Lower lobe of right lung (tissue), 2 donors: ENCODE data around the gene UBTF. TPM values are rescaled to one million over a fixed set of nuclear protein-coding genes. Genes with fewer than 3 reads are reported as not detected.
A peak's percentile ranks its signal among the peaks of the same experiment; 100 is the strongest.

Source experiments
- ATAC-seq, 2 donors: fragments of 200-7000 bp; cut with Tn5 transposase; one replicate each; pipeline ENCODE4 v1.9.1; 2020 to 2022; ENCODE audit warnings: mild to moderate bottlenecking in 2 of 2, moderate library complexity in 2 of 2
- DNase-seq: peaks from one replicate; pipeline ENCODE4 v3.0.0-alpha.2; 2020
- H3K27ac ChIP-seq: fragments of 200-600 bp; one replicate; pipeline ENCODE4 v1.8.0; 2022
- H3K27me3 ChIP-seq: fragments of 200-600 bp; one replicate; pipeline ENCODE4 v1.8.0; 2022; ENCODE audit warnings: low read depth
- H3K36me3 ChIP-seq: fragments of 200-600 bp; one replicate; pipeline ENCODE4 v1.8.0; 2022; ENCODE audit warnings: mild to moderate bottlenecking
- H3K4me1 ChIP-seq: fragments of 200-600 bp; one replicate; pipeline ENCODE4 v1.8.0; 2022
- H3K4me3 ChIP-seq: fragments of 200-600 bp; one replicate; pipeline ENCODE4 v1.8.0; 2022; ENCODE audit warnings: mild to moderate bottlenecking
- H3K9me3 ChIP-seq: fragments of 200-600 bp; one replicate; pipeline ENCODE4 v1.8.0; 2022
- CTCF ChIP-seq: fragments of 200-600 bp; IDR thresholded peaks from one replicate; pipeline ENCODE4 v1.8.0; 2022; ENCODE audit warnings: antibody characterized with exemption, mild to moderate bottlenecking
- intact Hi-C: fragments of 100-400 bp; cut with DNase I; formaldehyde crosslinking; loops from one replicate; pipeline ENCODE4 v1.11.0; 2022
- long read RNA-seq: library from polyadenylated mRNA; unstranded; transcript quantifications from one replicate; pipeline ENCODE4 v2.0.0, GENCODE V29; 2021
- total RNA-seq: library from RNA; stranded (reverse); fragmentation: NEBNext Ultra II Directional; extraction: Animal tissue kit (Norgen Biotek cat#: 25700); gene quantifications from one replicate; pipeline ENCODE4 v1.2.1, GENCODE V29; 2021
- donor health status: DM: no; HTN: yes; CAD: no; lungs with severe emphysema.

Gene UBTF, protein sequence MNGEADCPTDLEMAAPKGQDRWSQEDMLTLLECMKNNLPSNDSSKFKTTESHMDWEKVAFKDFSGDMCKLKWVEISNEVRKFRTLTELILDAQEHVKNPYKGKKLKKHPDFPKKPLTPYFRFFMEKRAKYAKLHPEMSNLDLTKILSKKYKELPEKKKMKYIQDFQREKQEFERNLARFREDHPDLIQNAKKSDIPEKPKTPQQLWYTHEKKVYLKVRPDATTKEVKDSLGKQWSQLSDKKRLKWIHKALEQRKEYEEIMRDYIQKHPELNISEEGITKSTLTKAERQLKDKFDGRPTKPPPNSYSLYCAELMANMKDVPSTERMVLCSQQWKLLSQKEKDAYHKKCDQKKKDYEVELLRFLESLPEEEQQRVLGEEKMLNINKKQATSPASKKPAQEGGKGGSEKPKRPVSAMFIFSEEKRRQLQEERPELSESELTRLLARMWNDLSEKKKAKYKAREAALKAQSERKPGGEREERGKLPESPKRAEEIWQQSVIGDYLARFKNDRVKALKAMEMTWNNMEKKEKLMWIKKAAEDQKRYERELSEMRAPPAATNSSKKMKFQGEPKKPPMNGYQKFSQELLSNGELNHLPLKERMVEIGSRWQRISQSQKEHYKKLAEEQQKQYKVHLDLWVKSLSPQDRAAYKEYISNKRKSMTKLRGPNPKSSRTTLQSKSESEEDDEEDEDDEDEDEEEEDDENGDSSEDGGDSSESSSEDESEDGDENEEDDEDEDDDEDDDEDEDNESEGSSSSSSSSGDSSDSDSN
- 56.7 TPM for total RNA-seq
- long read RNA-seq, full-length matches to known transcripts = 47 of 115 reads
- long read RNA-seq, partial matches to known transcripts = 37 of 115 reads
- long read RNA-seq, other reads (novel, unspliced or antisense) = 31 of 115 reads

GRCh38 chr17:44219616-44220212 lies at the start of gene UBTF:
Gene UBTF (minus strand): TSS chr17:44219675. CDS start chr17:44218229, 1,446 bp downstream.
- H3K27ac ChIP-seq = peak within 1 kb of the TSS; percentile 96
- no peak for TF ChIP-seq CTCF
- peak within 1 kb of the TSS; percentile 97 for H3K4me3 ChIP-seq
- ATAC-seq (peak; percentile 7 to 33), DNase-seq (peak; percentile 76)
- peaks cover 41% of the 10 kb centered on the region for H3K4me1 ChIP-seq
- H3K9me3 ChIP-seq = no peaks in the 10 kb centered on the region
- peaks cover 31% of the 10 kb centered on the region for H3K36me3 ChIP-seq
- intact Hi-C loops = loop anchor here (10.0 kb wide), 1 partner anchor 125 kb away; the partner anchor contains the start of gene GRN
- H3K27me3 ChIP-seq = no peaks in the 10 kb centered on the region

GRCh38 chr17:44268709-44269534 lies 49.4 kb upstream of the UBTF start:
- DNase-seq (no peak), ATAC-seq (no peak)
- H3K9me3 ChIP-seq = no peaks in the 10 kb centered on the region
- peaks cover 4% of the 10 kb centered on the region for H3K27me3 ChIP-seq
- TF ChIP-seq CTCF = no peak
- peaks cover 5% of the 10 kb centered on the region for H3K4me1 ChIP-seq
- no peak overlapping the region for H3K4me3 ChIP-seq
- intact Hi-C loops = no loop called here
- H3K27ac ChIP-seq = no peak overlapping the region
- no peaks in the 10 kb centered on the region for H3K36me3 ChIP-seq

- Histone ChIP-seq H3K36me3 (no peaks in the 10 kb centered on the region), H3K27me3 (peaks cover 4% of the 10 kb centered on the region), H3K4me3 (no peak within 1 kb of the TSS), H3K27ac (no peak within 1 kb of the TSS), H3K9me3 (no peaks in the 10 kb centered on the region), H3K4me1 (peaks cover 5% of the 10 kb centered on the region)
- TF ChIP-seq CTCF = no peak
- no peak for ATAC-seq
- DNase-seq = no peak
- intact Hi-C loops = no loop called here
Observed at GRCh38 chr17:44267818-44268490, 48.5 kb upstream of the UBTF start, which contains the start of gene SLC4A1. Gene SLC4A1 (minus strand): TSS chr17:44268135. CDS start chr17:44262866, 5,269 bp downstream.

DNA sequence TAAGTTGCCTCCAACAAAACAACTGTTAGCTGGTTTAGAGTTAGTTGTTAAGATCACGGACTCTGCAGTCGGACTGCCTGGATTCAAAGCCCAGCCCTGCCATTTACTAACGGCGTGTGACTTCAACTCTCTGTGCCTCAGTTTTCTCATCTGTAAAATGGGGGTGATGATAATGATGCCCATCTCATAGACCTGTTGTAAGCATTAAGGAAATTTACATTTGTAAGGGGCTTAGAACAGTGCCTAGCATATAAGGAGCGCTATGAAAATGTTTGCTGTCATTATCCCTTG lies 47.6 kb upstream of the UBTF start:
- H3K9me3 ChIP-seq = no peaks in the 10 kb centered on the region
- ATAC-seq = no peak
- DNase-seq = no peak
- H3K4me3 ChIP-seq = no peak overlapping the region
- no peak overlapping the region for H3K27ac ChIP-seq
- TF ChIP-seq CTCF = no peak
- H3K4me1 ChIP-seq = peaks cover 2% of the 10 kb centered on the region
- intact Hi-C loops = no loop called here
- no peaks in the 10 kb centered on the region for H3K36me3 ChIP-seq
- peaks cover 4% of the 10 kb centered on the region for H3K27me3 ChIP-seq
